RWPE2 (cell line): ENCODE results near the gene SH3BP5L.
"Not testable (repeated sequence)": the region's sequence is repeated elsewhere in the genome, so short reads cannot be mapped to it uniquely, and the experiment has no call there.

ENCODE experiments used
- ATAC-seq: fragments of 200-7000 bp; cut with Tn5 transposase; 3 replicates; pipeline ENCODE4 v1.9.1; 2021; ENCODE audit warnings: low read depth
- DNase-seq: peaks from one replicate; pipeline ENCODE4 v3.0.0-alpha.2; 2020; ENCODE audit warnings: low spot score
- H3K27ac ChIP-seq: fragments of 450-650 bp; 2 replicates; pipeline ENCODE4 v1.5.1; 2017; ENCODE audit warnings: mild to moderate bottlenecking; ENCODE audit not compliant: poor library complexity, severe bottlenecking
- H3K27me3 ChIP-seq: fragments of 250-450 bp; sonication (Bioruptor Pico); 2 replicates; pipeline ENCODE4 v1.5.1; 2021; ENCODE audit warnings: mild to moderate bottlenecking, moderate library complexity; ENCODE audit not compliant: insufficient read depth, poor library complexity, severe bottlenecking
- H3K36me3 ChIP-seq: fragments of 250-450 bp; sonication (Bioruptor Pico); 2 replicates; pipeline ENCODE4 v1.5.1; 2020; ENCODE audit warnings: low read depth, mild to moderate bottlenecking, moderate library complexity
- H3K4me1 ChIP-seq: fragments of 250-450 bp; sonication (Bioruptor Pico); 2 replicates; pipeline ENCODE4 v1.5.1; 2021; ENCODE audit warnings: mild to moderate bottlenecking, moderate library complexity; ENCODE audit not compliant: insufficient read depth, poor library complexity, severe bottlenecking
- H3K4me3 ChIP-seq: fragments of 250-450 bp; sonication (Bioruptor Pico); 2 replicates; pipeline ENCODE4 v1.5.1; 2021; ENCODE audit warnings: mild to moderate bottlenecking, moderate library complexity; ENCODE audit not compliant: severe bottlenecking
- H3K9me3 ChIP-seq: fragments of 250-450 bp; sonication (Bioruptor Pico); 2 replicates; pipeline ENCODE4 v1.5.1; 2021; ENCODE audit warnings: mild to moderate bottlenecking, moderate library complexity; ENCODE audit not compliant: severe bottlenecking
- CTCF ChIP-seq: fragments of 450-650 bp; IDR thresholded peaks from one replicate; pipeline ENCODE4 v1.5.1; 2017; ENCODE audit warnings: mild to moderate bottlenecking, moderate library complexity; ENCODE audit not compliant: poor library complexity, severe bottlenecking

Gene SH3BP5L

GRCh38 chr1:248808876-248809275 lies 16.8 kb downstream of the SH3BP5L start:
- no peak overlapping the region for H3K4me3 ChIP-seq
- DNase-seq = no peak
- TF ChIP-seq CTCF = no peak
- no peaks in the 10 kb centered on the region for H3K9me3 ChIP-seq
- H3K4me1 ChIP-seq = no peaks in the 10 kb centered on the region
- no peak overlapping the region for H3K27ac ChIP-seq
- no peaks in the 10 kb centered on the region; the same call in 1 of the 2 replicates for H3K36me3 ChIP-seq
- ATAC-seq = no peak
- no peaks in the 10 kb centered on the region for H3K27me3 ChIP-seq

- no peak for DNase-seq
- Histone ChIP-seq H3K27me3 (no peaks in the 10 kb centered on the region), H3K9me3 (no peaks in the 10 kb centered on the region), H3K36me3 (no peaks in the 10 kb centered on the region), H3K4me3 (no peak overlapping the region), H3K4me1 (no peaks in the 10 kb centered on the region), H3K27ac (no peak overlapping the region)
- peak; percentile 48 for TF ChIP-seq CTCF
- ATAC-seq = peak; percentile 53; the same call in 2 of the 3 replicates
These were observed 18.5 kb downstream of the SH3BP5L start for GRCh38 chr1:248807067-248807737.

GRCh38 chr1:248805876-248806275 lies 19.8 kb downstream of the SH3BP5L start:
- Histone ChIP-seq H3K27ac (no peak overlapping the region), H3K9me3 (no peaks in the 10 kb centered on the region), H3K36me3 (no peaks in the 10 kb centered on the region), H3K4me1 (no peaks in the 10 kb centered on the region), H3K4me3 (no peak overlapping the region), H3K27me3 (no peaks in the 10 kb centered on the region)
- no peak for ATAC-seq
- DNase-seq = no peak
- TF ChIP-seq CTCF = no peak

DNA sequence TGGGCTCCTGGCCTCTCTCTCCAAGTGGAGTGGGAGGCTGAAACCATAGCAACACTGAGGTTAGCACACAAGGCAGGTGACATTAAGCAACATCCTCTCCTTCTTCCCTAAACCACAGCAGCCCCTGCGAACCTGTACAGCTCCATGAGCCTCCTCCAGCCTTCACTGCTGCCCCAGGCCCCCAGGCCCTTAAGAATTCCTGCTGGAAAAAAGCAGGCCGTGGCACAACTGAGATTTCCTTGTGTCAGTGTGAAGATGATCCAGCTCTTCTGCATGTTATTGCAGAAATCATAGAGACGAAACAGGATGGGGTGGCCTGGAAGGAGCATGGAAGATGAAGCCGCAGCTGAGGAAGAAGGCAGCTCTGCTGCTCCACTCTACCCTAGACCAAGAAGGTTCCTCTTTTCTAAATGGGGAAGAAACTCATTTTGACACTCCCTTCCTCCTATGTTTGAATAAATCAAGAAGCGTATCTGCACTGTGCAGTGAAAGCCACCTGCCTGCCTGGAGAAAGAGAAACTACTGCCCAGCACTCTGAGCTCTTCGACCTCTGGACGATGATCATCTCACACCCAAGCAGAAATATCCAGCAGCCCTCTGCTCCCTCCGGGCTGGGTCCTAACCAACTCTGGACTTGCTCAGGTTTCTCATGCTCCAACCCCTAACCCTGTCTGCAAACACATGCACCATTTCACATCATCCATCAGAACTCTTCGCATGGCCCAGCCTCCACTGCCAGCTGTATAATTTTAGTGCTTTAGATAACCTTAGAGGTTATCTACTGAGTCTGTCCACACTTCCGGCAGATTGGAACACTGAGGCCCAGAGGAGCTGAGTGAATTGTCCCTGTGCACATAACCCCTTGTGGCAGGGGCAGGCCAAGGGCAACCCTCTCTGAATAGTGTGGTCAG lies 20.7 kb downstream of the SH3BP5L start:
- Histone ChIP-seq H3K27ac (no peak overlapping the region), H3K4me3 (no peak overlapping the region), H3K4me1 (no peaks in the 10 kb centered on the region), H3K36me3 (no peaks in the 10 kb centered on the region), H3K9me3 (no peaks in the 10 kb centered on the region), H3K27me3 (no peaks in the 10 kb centered on the region)
- DNase-seq (no peak), ATAC-seq (no peak)
- no peak for TF ChIP-seq CTCF

DNA sequence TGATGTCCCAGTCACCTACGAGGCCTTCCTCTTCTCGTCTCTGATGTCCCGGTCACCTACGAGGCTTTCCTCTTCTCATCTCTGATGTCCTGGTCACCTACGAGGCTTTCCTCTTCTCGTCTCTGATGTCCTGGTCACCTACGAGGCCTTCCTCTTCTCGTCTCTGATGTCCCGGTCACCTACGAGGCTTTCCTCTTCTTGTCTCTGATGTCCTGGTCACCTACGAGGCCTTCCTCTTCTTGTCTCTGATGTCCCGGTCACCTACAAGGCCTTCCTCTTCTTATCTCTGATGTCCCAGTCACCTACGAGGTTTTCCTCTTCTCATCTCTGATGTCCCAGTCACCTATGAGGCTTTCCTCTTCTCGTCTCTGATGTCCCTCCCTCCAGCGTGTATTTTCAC lies 22.2 kb downstream of the SH3BP5L start:
- not testable (repeated sequence) for H3K27ac ChIP-seq, DNase-seq, ATAC-seq, H3K36me3 ChIP-seq, H3K27me3 ChIP-seq, H3K4me1 ChIP-seq, H3K9me3 ChIP-seq, H3K4me3 ChIP-seq
